ENCODE results near the gene RRAGD. TPM values are rescaled to one million over a fixed set of nuclear protein-coding genes. Genes with fewer than 3 reads are reported as not detected.

Gene RRAGD
- total RNA-seq, 1 donor from 2014 or later: 62.9 TPM

GRCh38 chr6:89430201-89430962 lies 18.3 kb upstream of the RRAGD start:
- no peaks in the 10 kb centered on the region for H3K36me3 ChIP-seq
- H3K9me3 ChIP-seq: no peaks in the 10 kb centered on the region
- H3K4me1 ChIP-seq: peaks cover 18% of the 10 kb centered on the region
- H3K27ac ChIP-seq: no peak overlapping the region
- intact Hi-C loops (cut with DNase I): loop anchor here (10.0 kb wide), 1 partner anchor 174 kb away; no protein-coding TSS in a partner anchor
- DNase-seq: no peak
- no peak for TF ChIP-seq CTCF (IDR thresholded peaks at IDR 0.05)
- no peak for ATAC-seq
- no peaks in the 10 kb centered on the region for H3K27me3 ChIP-seq (ENCODE audit: low read depth)
- H3K4me3 ChIP-seq: no peak overlapping the region

- intact Hi-C loops (cut with DNase I): no loop called here
- H3K27me3 ChIP-seq (ENCODE audit: low read depth): no peaks in the 10 kb centered on the region
- H3K4me3 ChIP-seq: no peak overlapping the region
- no peaks in the 10 kb centered on the region for H3K36me3 ChIP-seq
- ATAC-seq: no peak
- no peaks in the 10 kb centered on the region for H3K9me3 ChIP-seq
- no peak for TF ChIP-seq CTCF (IDR thresholded peaks at IDR 0.05)
- H3K4me1 ChIP-seq: peaks cover 10% of the 10 kb centered on the region
- H3K27ac ChIP-seq: no peak overlapping the region
- no peak for DNase-seq
Measured at GRCh38 chr6:89416796-89417195, 4.7 kb upstream of the RRAGD start.

GRCh38 chr6:89415185-89415584 lies 3.1 kb upstream of the RRAGD start:
- Histone ChIP-seq H3K9me3 (no peaks in the 10 kb centered on the region), H3K27me3 (ENCODE audit: low read depth) (no peaks in the 10 kb centered on the region), H3K4me1 (peaks cover 17% of the 10 kb centered on the region), H3K36me3 (no peaks in the 10 kb centered on the region), H3K27ac (no peak overlapping the region), H3K4me3 (no peak overlapping the region)
- ATAC-seq (no peak), DNase-seq (no peak)
- intact Hi-C loops (cut with DNase I): no loop called here
- no peak for TF ChIP-seq CTCF (IDR thresholded peaks at IDR 0.05)

GRCh38 chr6:89414215-89414614 lies 2.1 kb upstream of the RRAGD start:
- no peaks in the 10 kb centered on the region for H3K27me3 ChIP-seq (ENCODE audit: low read depth)
- intact Hi-C loops (cut with DNase I): no loop called here
- no peak for ATAC-seq
- no peaks in the 10 kb centered on the region for H3K9me3 ChIP-seq
- H3K4me3 ChIP-seq: no peak overlapping the region
- H3K36me3 ChIP-seq: no peaks in the 10 kb centered on the region
- DNase-seq: no peak
- TF ChIP-seq CTCF (IDR thresholded peaks at IDR 0.05): no peak
- H3K27ac ChIP-seq: no peak overlapping the region
- H3K4me1 ChIP-seq: peaks cover 18% of the 10 kb centered on the region

GRCh38 chr6:89413006-89413400 lies 930 bp upstream of the RRAGD start:
- H3K4me3 ChIP-seq: peak overlapping the region; percentile 81
- DNase-seq: peak; percentile 60
- peaks cover 18% of the 10 kb centered on the region for H3K4me1 ChIP-seq
- H3K9me3 ChIP-seq: no peaks in the 10 kb centered on the region
- no peak for TF ChIP-seq CTCF (IDR thresholded peaks at IDR 0.05)
- intact Hi-C loops (cut with DNase I): no loop called here
- H3K27ac ChIP-seq: no peak overlapping the region
- no peaks in the 10 kb centered on the region for H3K36me3 ChIP-seq
- ATAC-seq: peak; percentile 19 to 35
- no peaks in the 10 kb centered on the region for H3K27me3 ChIP-seq (ENCODE audit: low read depth)
